Endothelial cell of umbilical vein (primary cell): ENCODE data around the gene SAFB. TPM values are rescaled to one million over a fixed set of nuclear protein-coding genes. Genes with fewer than 3 reads are reported as not detected.

ENCODE experiments used
- BruUV-seq: library from RNA; stranded (reverse); fragments of 400-500 nt; replicated peaks from 2 replicates; lab custom pipeline; 2021; lab: Mats Ljungman, UMichigan
- CTCF ChIA-PET: fragments of 300-600, 350-600 bp; sonication (Branson Sonifier 250); formaldehyde crosslinking; loops from one replicate; lab custom pipeline; 2021; ENCODE audit warnings: antibody characterized with exemption, inconsistent platforms; lab: Charles Lee
- POLR2A ChIA-PET: fragments of 300-600, 350-600 bp; sonication (Branson Sonifier 250); formaldehyde crosslinking; loops from one replicate; lab custom pipeline; 2021; ENCODE audit warnings: antibody characterized with exemption, inconsistent platforms; lab: Charles Lee
- DNase-seq: peaks from one replicate; pipeline ENCODE4 v3.0.0-alpha.2; 2011; ENCODE audit warnings: low read depth, low spot score
- FAIRE-seq: peaks from 2 replicates; lab custom pipeline; 2011; peaks lifted over from hg19 to GRCh38; lab: Jason Lieb, UNC
- H2AFZ ChIP-seq: 2 replicates; pipeline ENCODE4 v1.6.0; 2012; ENCODE audit warnings: low read depth, low read length, control low read depth, inconsistent platforms
- H3K27ac ChIP-seq: 2 replicates; pipeline ENCODE4 v1.5.1; 2011; ENCODE audit warnings: low read depth, mild to moderate bottlenecking, control low read depth, low read length, moderate library complexity; ENCODE audit not compliant: insufficient read depth
- H3K27me3 ChIP-seq, 2 experiments: 2 replicates each; pipeline versions ENCODE4 v1.6.0 to v1.6.1; 2011; ENCODE audit warnings: low read length in 2 of 2, mixed read lengths in 1 of 2; ENCODE audit not compliant: control insufficient read depth in 2 of 2, insufficient read depth in 2 of 2
- H3K36me3 ChIP-seq, 2 experiments: 2 replicates in 1 of 2; 3 replicates in 1 of 2; pipeline ENCODE4 v1.5.1; 2011; ENCODE audit warnings: low read length in 2 of 2, mild to moderate bottlenecking in 1 of 2, moderate library complexity in 1 of 2; ENCODE audit not compliant: control insufficient read depth in 2 of 2, insufficient read depth in 2 of 2; ENCODE audit errors: extremely low read depth in 1 of 2
- H3K4me1 ChIP-seq: 3 replicates; pipeline ENCODE4 v1.5.1; 2011; ENCODE audit warnings: mild to moderate bottlenecking, low read length; ENCODE audit not compliant: control insufficient read depth, insufficient read depth; ENCODE audit errors: extremely low read depth
- H3K4me2 ChIP-seq: 2 replicates; pipeline ENCODE4 v1.6.1; 2011; ENCODE audit warnings: low read length, control low read depth, mixed read lengths; ENCODE audit not compliant: insufficient read depth
- H3K4me3 ChIP-seq, 3 experiments: fragments of 200-600 bp in 1 of 3; sonication (generic), shearing (Covaris generic) in 1 of 3; replicated peaks in 1 of 3; 2 replicates each; pipeline ENCODE4 v1.5.1; 2011 to 2016; ENCODE audit warnings: control low read depth in 3 of 3, low read length in 3 of 3, mild to moderate bottlenecking in 2 of 3, inconsistent platforms in 1 of 3, low read depth in 1 of 3, moderate library complexity in 1 of 3; ENCODE audit not compliant: insufficient read depth in 1 of 3
- H3K79me2 ChIP-seq: 2 replicates; pipeline ENCODE4 v1.6.0; 2012; ENCODE audit warnings: low read length, inconsistent platforms; ENCODE audit not compliant: control insufficient read depth, insufficient read depth
- H3K9ac ChIP-seq: replicated peaks from 2 replicates; pipeline ENCODE3; 2011; ENCODE audit warnings: low read length, control low read depth; ENCODE audit not compliant: insufficient read depth; ENCODE audit errors: extremely low read depth
- H3K9me1 ChIP-seq: replicated peaks from 3 replicates; pipeline ENCODE4 v1.6.0; 2011; ENCODE audit warnings: mild to moderate bottlenecking, low read length; ENCODE audit not compliant: control insufficient read depth, insufficient read depth; ENCODE audit errors: extremely low read depth
- H3K9me3 ChIP-seq: replicated peaks from 2 replicates; pipeline ENCODE4 v1.5.1; 2012; ENCODE audit warnings: low read length, inconsistent platforms; ENCODE audit not compliant: control insufficient read depth, insufficient read depth
- H4K20me1 ChIP-seq: replicated peaks from 2 replicates; pipeline ENCODE3; 2011; ENCODE audit warnings: mild to moderate bottlenecking, low read length; ENCODE audit not compliant: control insufficient read depth, insufficient read depth; ENCODE audit errors: extremely low read depth
- EZH2 ChIP-seq: IDR thresholded peaks from 2 replicates; pipeline ENCODE4 v1.6.1; 2012; ENCODE audit warnings: borderline replicate concordance, low read depth, mild to moderate bottlenecking, moderate library complexity, low read length, inconsistent platforms; ENCODE audit not compliant: severe bottlenecking
- FOS ChIP-seq: IDR thresholded peaks from 2 replicates; pipeline ENCODE4 v1.6.1; 2011; ENCODE audit warnings: mild to moderate bottlenecking, low read length, moderate library complexity, borderline replicate concordance; ENCODE audit not compliant: insufficient read depth
- GATA2 ChIP-seq: IDR thresholded peaks from 2 replicates; pipeline ENCODE4 v1.7.0; 2011; ENCODE audit warnings: low read depth, mild to moderate bottlenecking, moderate library complexity, mixed read lengths, low read length; ENCODE audit not compliant: insufficient read length, insufficient read depth
- JUN ChIP-seq: IDR thresholded peaks from 2 replicates; pipeline ENCODE4 v1.6.1; 2011; ENCODE audit warnings: borderline replicate concordance, low read depth; ENCODE audit not compliant: insufficient read length, insufficient read depth
- MYC ChIP-seq: IDR thresholded peaks from one replicate; pipeline ENCODE4 v1.6.1; 2011; ENCODE audit warnings: mild to moderate bottlenecking, low read depth, low read length
- POLR2A ChIP-seq: IDR thresholded peaks from 2 replicates; pipeline ENCODE4 v1.6.1; 2012; ENCODE audit warnings: low read depth, mild to moderate bottlenecking, control low read depth, low read length
- POLR2AphosphoS5 ChIP-seq: IDR thresholded peaks from 2 replicates; pipeline ENCODE4 v1.6.1; 2012; ENCODE audit warnings: low read depth, mild to moderate bottlenecking, control low read depth, low read length, moderate library complexity; ENCODE audit not compliant: insufficient read depth
- dilution Hi-C: fragments of 300-500 bp; cut with MboI; formaldehyde crosslinking; loops from one replicate; pipeline ENCODE4 v1.15.0; 2019; ENCODE audit warnings: low sequenced_read_pairs; ENCODE audit not compliant: extremely low pct_ligation_motif_present
- intact Hi-C: fragments of 100-400 bp; cut with micrococcal nuclease; formaldehyde crosslinking; loops from one replicate; pipeline ENCODE4 v1.10.0; 2022
- polyA plus RNA-seq, 4 experiments: library from polyadenylated mRNA; depleted of rRNA in 3 of 4; stranded (reverse) in 3 of 4; unstranded in 1 of 4; fragments of >200 nt; gene quantifications; 2 replicates each; pipeline versions ENCODE4 v1.2.1 to v1.2.3, GENCODE V29; 2011 to 2012; ENCODE audit warnings: missing spikeins in 1 of 4
- total RNA-seq: library from RNA; stranded (reverse); gene quantifications from 2 replicates; pipeline ENCODE4 v1.2.3, GENCODE V29; 2021
- TF ChIP-seq, protein P1 (sequence below), 2 donors: IDR thresholded peaks; 1 replicate in 1 of 2; 2 replicates in 1 of 2; pipeline ENCODE4 v1.5.1; 2011; ENCODE audit warnings: low read length in 2 of 2, mild to moderate bottlenecking in 2 of 2, moderate library complexity in 2 of 2, control low read depth in 1 of 2, inconsistent platforms in 1 of 2, low read depth in 1 of 2; ENCODE audit not compliant: insufficient read depth in 1 of 2; ENCODE audit errors: extremely low read depth in 1 of 2
- TF ChIP-seq, protein P2 (sequence below): IDR thresholded peaks from 2 replicates; pipeline ENCODE4 v1.6.1; 2011; ENCODE audit not compliant: insufficient read depth, insufficient read length

Gene SAFB
- total and polyA plus RNA-seq, 2 donors (not counting 3 experiments of a cell fraction or from before 2014, with no cell fraction given): 44.7 to 109 TPM

DNA sequence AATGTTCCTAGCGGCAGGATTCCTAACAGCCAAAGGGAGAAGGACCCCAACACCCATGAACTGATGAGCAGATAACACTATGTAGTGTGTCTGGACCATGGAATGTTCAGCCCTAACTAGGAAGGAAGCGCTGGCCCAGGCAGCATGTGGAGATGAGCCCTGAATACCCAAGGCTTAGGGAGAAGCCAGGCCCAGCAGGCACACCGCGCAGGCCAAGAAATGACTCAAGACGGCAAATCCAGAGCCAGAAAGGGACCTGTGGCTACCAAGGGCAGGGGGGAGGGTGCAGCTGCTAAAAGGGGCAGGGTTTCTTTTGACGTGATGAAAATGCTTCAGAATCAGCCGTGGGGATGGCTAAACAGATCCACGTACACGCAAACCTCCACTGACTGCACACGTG lies 34.4 kb upstream of the SAFB start:
- H3K9me3 ChIP-seq: no peaks in the 10 kb centered on the region
- no peak overlapping the region for H2AFZ ChIP-seq
- no peaks in the 10 kb centered on the region for H4K20me1 ChIP-seq
- no peak overlapping the region for H3K9ac ChIP-seq
- no peak overlapping the region for H3K4me2 ChIP-seq
- no peaks in the 10 kb centered on the region for H3K9me1 ChIP-seq
- TF ChIP-seq POLR2AphosphoS5: no peak
- TF ChIP-seq EZH2: no peak
- TF ChIP-seq, protein P1, sequence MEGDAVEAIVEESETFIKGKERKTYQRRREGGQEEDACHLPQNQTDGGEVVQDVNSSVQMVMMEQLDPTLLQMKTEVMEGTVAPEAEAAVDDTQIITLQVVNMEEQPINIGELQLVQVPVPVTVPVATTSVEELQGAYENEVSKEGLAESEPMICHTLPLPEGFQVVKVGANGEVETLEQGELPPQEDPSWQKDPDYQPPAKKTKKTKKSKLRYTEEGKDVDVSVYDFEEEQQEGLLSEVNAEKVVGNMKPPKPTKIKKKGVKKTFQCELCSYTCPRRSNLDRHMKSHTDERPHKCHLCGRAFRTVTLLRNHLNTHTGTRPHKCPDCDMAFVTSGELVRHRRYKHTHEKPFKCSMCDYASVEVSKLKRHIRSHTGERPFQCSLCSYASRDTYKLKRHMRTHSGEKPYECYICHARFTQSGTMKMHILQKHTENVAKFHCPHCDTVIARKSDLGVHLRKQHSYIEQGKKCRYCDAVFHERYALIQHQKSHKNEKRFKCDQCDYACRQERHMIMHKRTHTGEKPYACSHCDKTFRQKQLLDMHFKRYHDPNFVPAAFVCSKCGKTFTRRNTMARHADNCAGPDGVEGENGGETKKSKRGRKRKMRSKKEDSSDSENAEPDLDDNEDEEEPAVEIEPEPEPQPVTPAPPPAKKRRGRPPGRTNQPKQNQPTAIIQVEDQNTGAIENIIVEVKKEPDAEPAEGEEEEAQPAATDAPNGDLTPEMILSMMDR (IDR thresholded peaks at IDR 0.05; ENCODE audit: extremely low read depth in 1 of 2, insufficient read depth in 1 of 2, low read depth in 1 of 2, low read length in 2 of 2): no peak
- TF ChIP-seq FOS: no peak
- TF ChIP-seq MYC: no peak
- TF ChIP-seq GATA2: no peak
- no peak for TF ChIP-seq POLR2A
- TF ChIP-seq JUN: no peak
- TF ChIP-seq, protein P2, sequence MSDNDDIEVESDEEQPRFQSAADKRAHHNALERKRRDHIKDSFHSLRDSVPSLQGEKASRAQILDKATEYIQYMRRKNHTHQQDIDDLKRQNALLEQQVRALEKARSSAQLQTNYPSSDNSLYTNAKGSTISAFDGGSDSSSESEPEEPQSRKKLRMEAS: no peak
- dilution Hi-C loops (no loop called here), intact Hi-C loops (no loop called here)
- H3K79me2 ChIP-seq: no peaks in the 10 kb centered on the region
- POLR2A ChIA-PET: no interaction called here
- no TSS peak for BruUV-seq
- peaks cover 18 to 49% of the 10 kb centered on the region in 2 experiments for H3K36me3 ChIP-seq
- DNase-seq (no peak), FAIRE-seq (no peak)
- H3K4me1 ChIP-seq: no peaks in the 10 kb centered on the region
- H3K4me3 ChIP-seq: no peak overlapping the region
- H3K27ac ChIP-seq: no peak overlapping the region
- CTCF ChIA-PET: no interaction called here
- H3K27me3 ChIP-seq: no peaks in the 10 kb centered on the region
